GM12801 (cell line): ENCODE measurements around the gene HOXD9.

Experiments
- CTCF ChIP-seq: IDR thresholded peaks from one replicate; pipeline ENCODE4 v1.5.1; 2011; ENCODE audit warnings: control low read depth; ENCODE audit not compliant: insufficient read length; ENCODE audit errors: extremely low read depth

Gene HOXD9

GRCh38 chr2:176082525-176082823 lies 40.0 kb upstream of the HOXD9 start:
- TF ChIP-seq CTCF, result no peak

- TF ChIP-seq CTCF, result no peak
Observed at GRCh38 chr2:176082824-176083751, 39.4 kb upstream of the HOXD9 start.

- TF ChIP-seq CTCF, result no peak
Observed at GRCh38 chr2:176083796-176084261, 38.7 kb upstream of the HOXD9 start, which contains the start of gene EVX2. Gene EVX2 (minus strand): TSS chr2:176083962. CDS start chr2:176083776, 186 bp downstream.

- no peak for TF ChIP-seq CTCF
Observed at GRCh38 chr2:176084611-176085119, 37.9 kb upstream of the HOXD9 start.

GRCh38 chr2:176085120-176085788 lies 37.3 kb upstream of the HOXD9 start:
- TF ChIP-seq CTCF, result no peak

GRCh38 chr2:176085861-176086771 lies 36.4 kb upstream of the HOXD9 start:
- no peak for TF ChIP-seq CTCF
